SU-DHL-6 (cell line): Measurements from ENCODE around the gene RBFOX2.
"Not testable (repeated sequence)": the region's sequence is repeated elsewhere in the genome, so short reads cannot be mapped to it uniquely, and the experiment has no call there.

Experiments used
- H2AFZ ChIP-seq: fragments of 200-600 bp; sonication (generic); 2 replicates; pipeline ENCODE4 v1.6.1; 2014; ENCODE audit warnings: low read depth, mild to moderate bottlenecking, moderate library complexity, mixed read lengths, antibody characterized with exemption, low read length; ENCODE audit not compliant: severe bottlenecking
- H3F3A ChIP-seq: fragments of 200-600 bp; shearing (Covaris generic); 2 replicates; pipeline ENCODE4 v1.6.0; 2016; ENCODE audit warnings: antibody characterized with exemption, mild to moderate bottlenecking; ENCODE audit not compliant: insufficient read depth
- H3K27ac ChIP-seq: fragments of 200-600 bp; sonication (generic); 2 replicates; pipeline ENCODE4 v1.5.1; 2016; ENCODE audit warnings: low read depth, mild to moderate bottlenecking, low read length, moderate library complexity, mixed read lengths
- H3K27me3 ChIP-seq: fragments of 200-600 bp; sonication (generic), shearing (Covaris generic); 2 replicates; pipeline ENCODE4 v1.6.0; 2014; ENCODE audit warnings: mild to moderate bottlenecking, low read length
- H3K36me3 ChIP-seq: fragments of 200-600 bp; sonication (generic); 2 replicates; pipeline ENCODE4 v1.6.1; 2014; ENCODE audit warnings: mild to moderate bottlenecking, low read length, mixed read lengths
- H3K4me2 ChIP-seq: fragments of 300-600, 200-600 bp; shearing (Covaris generic), sonication (generic); 2 replicates; pipeline ENCODE4 v1.6.0; 2014; ENCODE audit warnings: low read length, low read depth, mild to moderate bottlenecking; ENCODE audit not compliant: poor library complexity, severe bottlenecking
- H3K4me3 ChIP-seq: fragments of 200-600 bp; sonication (generic); 2 replicates; pipeline ENCODE4 v1.5.1; 2014; ENCODE audit warnings: antibody characterized with exemption, low read length, mild to moderate bottlenecking, mixed read lengths; ENCODE audit not compliant: insufficient read depth, poor library complexity, severe bottlenecking
- H3K79me2 ChIP-seq: fragments of 200-600 bp; sonication (generic); 2 replicates; pipeline ENCODE4 v1.6.1; 2014; ENCODE audit warnings: mild to moderate bottlenecking, low read length, moderate library complexity; ENCODE audit not compliant: insufficient read depth
- H3K9ac ChIP-seq: fragments of 200-600 bp; sonication (generic); 2 replicates; pipeline ENCODE4 v1.7.0; 2014; ENCODE audit warnings: mild to moderate bottlenecking, low read length
- H3K9me2 ChIP-seq: fragments of 200-600 bp; sonication (generic); replicated peaks from 2 replicates; pipeline ENCODE4 v1.6.1; 2014; ENCODE audit warnings: low read length; ENCODE audit not compliant: insufficient read depth
- H3K9me3 ChIP-seq: fragments of 200-600 bp; sonication (generic); 2 replicates; pipeline ENCODE4 v1.6.1; 2014; ENCODE audit warnings: low read length, mixed read lengths; ENCODE audit not compliant: insufficient read depth
- H4K20me1 ChIP-seq: fragments of 200-600 bp; sonication (generic); 2 replicates; pipeline ENCODE4 v1.6.1; 2014; ENCODE audit warnings: low read depth, mild to moderate bottlenecking, antibody characterized with exemption, low read length, moderate library complexity, mixed read lengths
- EZH2phosphoT487 ChIP-seq: fragments of 200-600 bp; sonication (generic), shearing (Covaris generic); conservative IDR thresholded peaks from 2 replicates; pipeline ENCODE4 v1.6.1; 2018; ENCODE audit warnings: mild to moderate bottlenecking, antibody characterized with exemption, low read length, moderate library complexity, mixed read lengths
- TF ChIP-seq, protein P1 (sequence below): fragments of 200-600 bp; sonication (generic); IDR thresholded peaks from one replicate; pipeline ENCODE4 v1.5.1; 2017; ENCODE audit warnings: antibody characterized with exemption, mild to moderate bottlenecking, low read length, moderate library complexity; ENCODE audit not compliant: insufficient read depth, poor library complexity, severe bottlenecking

The RBFOX2 gene

DNA sequence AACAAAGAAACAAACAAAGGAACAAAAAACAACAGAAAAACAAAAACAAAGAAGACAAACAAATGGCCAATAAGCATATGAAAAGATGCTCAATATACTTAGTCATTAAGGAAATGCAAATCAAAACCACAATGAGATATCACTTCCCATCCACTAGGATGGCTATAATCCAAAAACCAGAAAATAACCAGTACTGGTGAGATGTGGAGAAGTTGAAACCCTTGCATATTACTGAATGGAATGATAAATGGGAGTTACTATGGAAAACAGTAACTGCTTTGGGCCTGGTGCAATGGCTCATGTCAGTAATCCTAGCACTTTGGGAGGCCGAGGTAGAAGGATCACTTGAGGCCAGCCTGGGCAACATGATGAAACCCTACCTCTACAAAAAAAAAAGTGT, 44.9 kb upstream of the RBFOX2 start:
- no peaks in the 10 kb centered on the region for H3F3A ChIP-seq
- H3K4me2 ChIP-seq = no peak overlapping the region
- H3K4me3 ChIP-seq = no peak overlapping the region

DNA sequence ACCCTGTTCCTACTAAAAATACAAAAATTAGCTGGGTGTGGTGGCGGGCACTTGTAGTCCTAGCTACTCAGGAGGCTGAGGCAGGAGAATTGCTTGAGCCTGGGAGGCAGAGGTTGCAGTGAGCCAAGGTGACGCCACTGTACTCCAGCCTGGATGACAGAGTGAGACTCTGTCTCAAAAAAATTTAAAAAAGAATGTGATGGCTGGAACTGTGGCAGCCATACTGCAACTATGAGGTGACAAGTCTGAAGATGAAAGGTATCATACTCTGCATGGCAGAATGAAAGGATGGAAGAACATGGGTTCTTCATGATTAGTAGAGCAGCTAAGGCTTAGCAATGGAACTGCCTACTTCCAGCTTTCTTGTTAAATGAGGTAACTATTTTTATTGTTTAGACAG, 42.0 kb upstream of the RBFOX2 start:
- H3K27me3 ChIP-seq, H3K36me3 ChIP-seq, H2AFZ ChIP-seq, H3K27ac ChIP-seq, H3K9me2 ChIP-seq, H3K4me3 ChIP-seq, H3K9ac ChIP-seq, H3K79me2 ChIP-seq, H4K20me1 ChIP-seq, H3F3A ChIP-seq, H3K4me2 ChIP-seq, H3K9me3 ChIP-seq: not testable (repeated sequence)

More for the DNA sequence above, 44.9 kb upstream of the RBFOX2 start:
- Histone ChIP-seq H3K79me2 (no peaks in the 10 kb centered on the region), H3K27ac (no peak overlapping the region), H3K9me3 (no peaks in the 10 kb centered on the region), H3K9ac (no peak overlapping the region), H3K9me2 (no peaks in the 10 kb centered on the region), H3K27me3 (no peaks in the 10 kb centered on the region), H2AFZ (no peak overlapping the region), H3K36me3 (no peaks in the 10 kb centered on the region), H4K20me1 (no peaks in the 10 kb centered on the region)
- TF ChIP-seq EZH2phosphoT487 = no peak
- TF ChIP-seq, protein P1, sequence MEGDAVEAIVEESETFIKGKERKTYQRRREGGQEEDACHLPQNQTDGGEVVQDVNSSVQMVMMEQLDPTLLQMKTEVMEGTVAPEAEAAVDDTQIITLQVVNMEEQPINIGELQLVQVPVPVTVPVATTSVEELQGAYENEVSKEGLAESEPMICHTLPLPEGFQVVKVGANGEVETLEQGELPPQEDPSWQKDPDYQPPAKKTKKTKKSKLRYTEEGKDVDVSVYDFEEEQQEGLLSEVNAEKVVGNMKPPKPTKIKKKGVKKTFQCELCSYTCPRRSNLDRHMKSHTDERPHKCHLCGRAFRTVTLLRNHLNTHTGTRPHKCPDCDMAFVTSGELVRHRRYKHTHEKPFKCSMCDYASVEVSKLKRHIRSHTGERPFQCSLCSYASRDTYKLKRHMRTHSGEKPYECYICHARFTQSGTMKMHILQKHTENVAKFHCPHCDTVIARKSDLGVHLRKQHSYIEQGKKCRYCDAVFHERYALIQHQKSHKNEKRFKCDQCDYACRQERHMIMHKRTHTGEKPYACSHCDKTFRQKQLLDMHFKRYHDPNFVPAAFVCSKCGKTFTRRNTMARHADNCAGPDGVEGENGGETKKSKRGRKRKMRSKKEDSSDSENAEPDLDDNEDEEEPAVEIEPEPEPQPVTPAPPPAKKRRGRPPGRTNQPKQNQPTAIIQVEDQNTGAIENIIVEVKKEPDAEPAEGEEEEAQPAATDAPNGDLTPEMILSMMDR = no peak

DNA sequence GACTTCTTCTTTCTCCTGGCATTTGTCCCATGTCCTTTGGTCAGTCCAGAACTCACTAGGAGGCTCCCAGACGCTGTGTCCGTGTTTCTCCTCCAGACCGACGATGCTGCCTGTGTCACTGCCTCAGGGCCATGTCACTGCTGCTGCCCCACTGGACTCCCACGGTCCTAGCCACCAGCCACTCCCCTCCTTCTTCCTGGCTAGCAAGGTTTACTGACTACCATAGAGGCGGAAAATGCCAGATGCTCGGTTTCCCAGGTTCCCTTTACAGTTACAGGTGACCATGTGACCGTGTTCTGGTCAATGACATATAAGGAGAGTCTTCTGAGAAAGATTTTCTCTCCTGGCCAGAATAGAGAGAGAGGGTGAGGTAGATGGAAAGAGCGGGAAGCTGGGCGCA, 40.7 kb upstream of the RBFOX2 start:
- no peaks in the 10 kb centered on the region for H4K20me1 ChIP-seq
- no peaks in the 10 kb centered on the region for H3K36me3 ChIP-seq
- no peaks in the 10 kb centered on the region for H3K79me2 ChIP-seq
- no peak overlapping the region for H3K4me3 ChIP-seq
- no peaks in the 10 kb centered on the region for H3F3A ChIP-seq
- TF ChIP-seq, protein P1 = no peak
- TF ChIP-seq EZH2phosphoT487 = no peak
- H3K4me2 ChIP-seq = no peak overlapping the region
- no peaks in the 10 kb centered on the region for H3K9me2 ChIP-seq
- no peak overlapping the region for H3K27ac ChIP-seq
- H3K9ac ChIP-seq = no peak overlapping the region
- H3K9me3 ChIP-seq = no peaks in the 10 kb centered on the region
- no peak overlapping the region for H2AFZ ChIP-seq
- no peaks in the 10 kb centered on the region for H3K27me3 ChIP-seq

DNA sequence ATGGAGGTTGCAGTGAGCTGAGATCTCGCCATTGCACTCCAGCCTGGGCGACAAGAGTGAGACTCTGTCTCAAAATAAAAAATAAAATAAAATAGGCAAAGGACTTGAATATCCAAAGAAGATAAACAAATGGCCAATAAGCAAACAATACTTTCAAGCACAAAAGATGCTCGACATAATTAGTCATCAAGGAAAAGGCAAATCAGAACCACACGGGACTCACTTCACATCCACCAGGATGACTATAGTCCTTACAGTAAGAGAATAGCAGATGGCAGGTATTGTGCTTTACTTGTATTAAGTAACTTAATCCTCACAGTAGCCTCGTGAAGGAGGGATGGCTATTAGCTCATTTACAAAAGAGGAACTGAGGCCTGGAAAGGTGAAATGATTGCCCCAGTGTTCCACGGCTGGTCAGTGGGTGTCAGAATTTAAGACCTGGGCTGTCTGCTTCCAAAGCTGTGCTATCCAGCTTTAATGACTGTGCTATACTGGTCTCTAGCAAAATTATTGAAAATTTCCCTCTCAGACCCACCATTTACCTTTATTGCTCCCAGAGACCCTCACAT, 40.2 kb upstream of the RBFOX2 start:
- Histone ChIP-seq H3K4me2 (no peak overlapping the region), H4K20me1 (no peaks in the 10 kb centered on the region), H3K9me2 (no peaks in the 10 kb centered on the region), H3K79me2 (no peaks in the 10 kb centered on the region), H3F3A (no peaks in the 10 kb centered on the region), H2AFZ (no peak overlapping the region), H3K9ac (no peak overlapping the region), H3K9me3 (no peaks in the 10 kb centered on the region), H3K27me3 (no peaks in the 10 kb centered on the region), H3K36me3 (no peaks in the 10 kb centered on the region), H3K4me3 (no peak overlapping the region), H3K27ac (no peak overlapping the region)
- TF ChIP-seq EZH2phosphoT487 = no peak
